NOMO-1 (cell line): ENCODE data around the gene USP17L21.
"Not testable (repeated sequence)": the region's sequence is repeated elsewhere in the genome, so short reads cannot be mapped to it uniquely, and the experiment has no call there.

Experiments
- DNase-seq, 2 experiments: peaks; one replicate each; lab custom pipeline; 2025; ENCODE audit not compliant: unreplicated experiment in 2 of 2; lab: John Stamatoyannopoulos, UW

Gene USP17L21, protein sequence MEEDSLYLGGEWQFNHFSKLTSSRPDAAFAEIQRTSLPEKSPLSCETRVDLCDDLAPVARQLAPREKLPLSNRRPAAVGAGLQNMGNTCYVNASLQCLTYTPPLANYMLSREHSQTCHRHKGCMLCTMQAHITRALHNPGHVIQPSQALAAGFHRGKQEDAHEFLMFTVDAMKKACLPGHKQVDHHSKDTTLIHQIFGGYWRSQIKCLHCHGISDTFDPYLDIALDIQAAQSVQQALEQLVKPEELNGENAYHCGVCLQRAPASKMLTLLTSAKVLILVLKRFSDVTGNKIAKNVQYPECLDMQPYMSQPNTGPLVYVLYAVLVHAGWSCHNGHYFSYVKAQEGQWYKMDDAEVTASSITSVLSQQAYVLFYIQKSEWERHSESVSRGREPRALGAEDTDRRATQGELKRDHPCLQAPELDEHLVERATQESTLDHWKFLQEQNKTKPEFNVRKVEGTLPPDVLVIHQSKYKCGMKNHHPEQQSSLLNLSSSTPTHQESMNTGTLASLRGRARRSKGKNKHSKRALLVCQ

DNA sequence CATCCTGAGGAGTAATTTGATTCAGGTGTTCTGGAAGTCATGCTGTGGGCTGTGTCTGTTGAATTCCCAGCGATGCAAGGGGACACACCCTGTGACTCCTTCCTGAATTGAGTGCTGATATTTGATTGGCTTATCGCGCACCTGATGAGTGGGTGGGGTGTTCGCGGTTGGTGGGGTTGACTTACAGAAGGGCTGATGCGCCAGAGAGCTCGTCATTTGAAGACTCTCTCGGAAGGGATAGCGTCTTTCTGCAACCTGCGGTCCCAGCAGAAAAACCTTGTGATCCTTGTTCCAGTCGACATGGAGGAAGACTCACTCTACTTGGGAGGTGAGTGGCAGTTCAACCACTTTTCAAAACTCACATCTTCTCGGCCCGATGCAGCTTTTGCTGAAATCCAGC lies at the start of gene USP17L21:
Gene USP17L21, plus strand, starts transcription at position 301 of the 400 bp plus-strand sequence. Its CDS starts 0 bp downstream, at position 301.
- not testable (repeated sequence) for DNase-seq

DNA sequence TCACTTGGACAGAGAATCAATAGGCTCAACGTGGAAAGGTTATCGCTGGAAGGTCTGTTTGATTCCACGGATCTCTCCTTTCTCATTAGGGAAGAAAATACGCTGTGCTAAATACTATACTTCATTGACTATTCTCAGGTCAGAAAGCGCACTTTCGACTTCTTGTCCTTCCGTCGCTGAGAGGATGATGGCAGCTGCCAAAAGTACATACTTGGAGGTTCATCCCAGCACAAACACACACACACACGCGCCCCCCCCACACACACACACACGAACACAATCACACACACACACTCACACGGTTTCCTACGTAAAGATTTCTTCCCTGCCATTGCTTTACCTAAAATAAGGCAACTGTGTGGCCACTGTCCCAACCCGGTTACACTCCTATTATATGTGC lies 48.0 kb upstream of the USP17L21 start:
- DNase-seq: not testable (repeated sequence)

DNA sequence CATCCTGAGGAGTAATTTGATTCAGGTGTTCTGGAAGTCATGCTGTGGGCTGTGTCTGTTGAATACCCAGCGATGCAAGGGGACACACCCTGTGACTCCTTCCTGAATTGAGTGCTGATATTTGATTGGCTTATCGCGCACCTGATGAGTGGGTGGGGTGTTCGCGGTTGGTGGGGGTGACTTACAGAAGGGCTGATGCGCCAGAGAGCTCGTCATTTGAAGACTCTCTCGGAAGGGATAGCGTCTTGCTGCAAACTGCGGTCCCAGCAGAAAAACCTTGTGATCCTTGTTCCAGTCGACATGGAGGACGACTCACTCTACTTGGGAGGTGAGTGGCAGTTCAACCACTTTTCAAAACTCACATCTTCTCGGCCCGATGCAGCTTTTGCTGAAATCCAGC lies 47.6 kb upstream of the USP17L21 start, which contains the start of gene USP17L11:
Gene USP17L11, plus strand, starts transcription at position 301 of the 400 bp plus-strand sequence. Its CDS starts 0 bp downstream, at position 301.
- DNase-seq: not testable (repeated sequence)

DNA sequence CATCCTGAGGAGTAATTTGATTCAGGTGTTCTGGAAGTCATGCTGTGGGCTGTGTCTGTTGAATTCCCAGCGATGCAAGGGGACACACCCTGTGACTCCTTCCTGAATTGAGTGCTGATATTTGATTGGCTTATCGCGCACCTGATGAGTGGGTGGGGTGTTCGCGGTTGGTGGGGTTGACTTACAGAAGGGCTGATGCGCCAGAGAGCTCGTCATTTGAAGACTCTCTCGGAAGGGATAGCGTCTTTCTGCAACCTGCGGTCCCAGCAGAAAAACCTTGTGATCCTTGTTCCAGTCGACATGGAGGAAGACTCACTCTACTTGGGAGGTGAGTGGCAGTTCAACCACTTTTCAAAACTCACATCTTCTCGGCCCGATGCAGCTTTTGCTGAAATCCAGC lies 42.8 kb upstream of the USP17L21 start, which contains the start of gene USP17L12:
Gene USP17L12, plus strand, starts transcription at position 301 of the 400 bp plus-strand sequence. Its CDS starts 0 bp downstream, at position 301.
- DNase-seq: not testable (repeated sequence)

DNA sequence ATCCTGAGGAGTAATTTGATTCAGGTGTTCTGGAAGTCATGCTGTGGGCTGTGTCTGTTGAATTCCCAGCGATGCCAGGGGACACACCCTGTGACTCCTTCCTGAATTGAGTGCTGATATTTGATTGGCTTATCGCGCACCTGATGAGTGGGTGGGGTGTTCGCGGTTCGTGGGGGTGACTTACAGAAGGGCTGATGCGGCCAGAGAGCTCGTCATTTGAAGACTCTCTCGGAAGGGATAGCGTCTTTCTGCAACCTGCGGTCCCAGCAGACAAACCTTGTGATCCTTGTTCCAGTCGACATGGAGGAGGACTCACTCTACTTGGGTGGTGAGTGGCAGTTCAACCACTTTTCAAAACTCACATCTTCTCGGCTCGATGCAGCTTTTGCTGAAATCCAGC lies 38.1 kb upstream of the USP17L21 start, which contains the start of gene USP17L13:
Gene USP17L13, plus strand, starts transcription at position 301 of the 400 bp plus-strand sequence. Its CDS starts 0 bp downstream, at position 301.
- not testable (repeated sequence) for DNase-seq

DNA sequence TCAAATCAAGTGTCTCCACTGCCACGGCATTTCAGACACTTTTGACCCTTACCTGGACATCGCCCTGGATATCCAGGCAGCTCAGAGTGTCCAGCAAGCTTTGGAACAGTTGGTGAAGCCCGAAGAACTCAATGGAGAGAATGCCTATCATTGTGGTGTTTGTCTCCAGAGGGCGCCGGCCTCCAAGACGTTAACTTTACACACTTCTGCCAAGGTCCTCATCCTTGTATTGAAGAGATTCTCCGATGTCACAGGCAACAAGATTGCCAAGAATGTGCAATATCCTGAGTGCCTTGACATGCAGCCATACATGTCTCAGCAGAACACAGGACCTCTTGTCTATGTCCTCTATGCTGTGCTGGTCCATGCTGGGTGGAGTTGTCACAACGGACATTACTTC lies 32.4 kb upstream of the USP17L21 start:
- DNase-seq: not testable (repeated sequence)

DNA sequence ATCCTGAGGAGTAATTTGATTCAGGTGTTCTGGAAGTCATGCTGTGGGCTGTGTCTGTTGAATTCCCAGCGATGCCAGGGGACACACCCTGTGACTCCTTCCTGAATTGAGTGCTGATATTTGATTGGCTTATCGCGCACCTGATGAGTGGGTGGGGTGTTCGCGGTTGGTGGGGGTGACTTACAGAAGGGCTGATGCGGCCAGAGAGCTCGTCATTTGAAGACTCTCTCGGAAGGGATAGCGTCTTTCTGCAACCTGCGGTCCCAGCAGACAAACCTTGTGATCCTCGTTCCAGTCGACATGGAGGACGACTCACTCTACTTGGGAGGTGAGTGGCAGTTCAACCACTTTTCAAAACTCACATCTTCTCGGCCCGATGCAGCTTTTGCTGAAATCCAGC lies 28.6 kb upstream of the USP17L21 start, which contains the start of gene USP17L15:
Gene USP17L15, plus strand, starts transcription at position 301 of the 400 bp plus-strand sequence. Its CDS starts 0 bp downstream, at position 301.
- not testable (repeated sequence) for DNase-seq

DNA sequence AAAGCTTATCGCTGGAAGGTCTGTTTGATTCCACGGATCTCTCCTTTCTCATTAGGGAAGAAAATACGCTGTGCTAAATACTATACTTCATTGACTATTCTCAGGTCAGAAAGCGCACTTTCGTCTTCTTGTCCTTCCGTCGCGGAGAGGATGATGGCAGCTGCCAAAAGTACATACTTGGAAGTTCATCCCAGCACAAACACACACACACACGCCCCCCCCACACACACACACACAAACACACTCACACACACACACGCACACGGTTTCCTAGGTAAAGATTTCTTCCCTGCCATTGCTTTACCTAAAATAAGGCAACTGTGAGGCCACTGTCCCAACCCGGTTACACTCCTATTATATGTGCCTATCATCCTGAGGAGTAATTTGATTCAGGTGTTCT lies 24.2 kb upstream of the USP17L21 start:
- not testable (repeated sequence) for DNase-seq

DNA sequence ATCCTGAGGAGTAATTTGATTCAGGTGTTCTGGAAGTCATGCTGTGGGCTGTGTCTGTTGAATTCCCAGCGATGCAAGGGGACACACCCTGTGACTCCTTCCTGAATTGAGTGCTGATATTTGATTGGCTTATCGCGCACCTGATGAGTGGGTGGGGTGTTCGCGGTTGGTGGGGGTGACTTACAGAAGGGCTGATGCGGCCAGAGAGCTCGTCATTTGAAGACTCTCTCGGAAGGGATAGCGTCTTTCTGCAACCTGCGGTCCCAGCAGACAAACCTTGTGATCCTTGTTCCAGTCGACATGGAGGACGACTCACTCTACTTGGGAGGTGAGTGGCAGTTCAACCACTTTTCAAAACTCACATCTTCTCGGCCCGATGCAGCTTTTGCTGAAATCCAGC lies 19.1 kb upstream of the USP17L21 start, which contains the start of gene USP17L17:
Gene USP17L17, plus strand, starts transcription at position 301 of the 400 bp plus-strand sequence. Its CDS starts 0 bp downstream, at position 301.
- DNase-seq: not testable (repeated sequence)

DNA sequence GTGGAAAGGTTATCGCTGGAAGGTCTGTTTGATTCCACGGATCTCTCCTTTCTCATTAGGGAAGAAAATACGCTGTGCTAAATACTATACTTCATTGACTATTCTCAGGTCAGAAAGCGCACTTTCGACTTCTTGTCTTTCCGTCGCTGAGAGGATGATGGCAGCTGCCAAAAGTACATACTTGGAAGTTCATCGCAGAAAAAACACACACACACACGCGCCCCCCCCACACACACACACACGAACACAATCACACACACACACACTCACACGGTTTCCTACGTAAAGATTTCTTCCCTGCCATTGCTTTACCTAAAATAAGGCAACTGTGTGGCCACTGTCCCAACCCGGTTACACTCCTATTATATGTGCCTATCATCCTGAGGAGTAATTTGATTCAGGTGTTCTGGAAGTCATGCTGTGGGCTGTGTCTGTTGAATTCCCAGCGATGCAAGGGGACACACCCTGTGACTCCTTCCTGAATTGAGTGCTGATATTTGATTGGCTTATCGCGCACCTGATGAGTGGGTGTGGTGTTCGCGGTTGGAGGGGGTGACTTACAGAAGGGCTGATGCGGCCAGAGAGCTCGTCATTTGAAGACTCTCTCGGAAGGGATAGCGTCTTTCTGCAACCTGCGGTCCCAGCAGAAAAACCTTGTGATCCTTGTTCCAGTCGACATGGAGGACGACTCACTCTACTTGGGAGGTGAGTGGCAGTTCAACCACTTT lies 14.6 kb upstream of the USP17L21 start, which contains the start of gene USP17L18:
Gene USP17L18, plus strand, starts transcription at position 678 of the 728 bp plus-strand sequence. Its CDS starts 0 bp downstream, at position 678.
- not testable (repeated sequence) for DNase-seq

DNA sequence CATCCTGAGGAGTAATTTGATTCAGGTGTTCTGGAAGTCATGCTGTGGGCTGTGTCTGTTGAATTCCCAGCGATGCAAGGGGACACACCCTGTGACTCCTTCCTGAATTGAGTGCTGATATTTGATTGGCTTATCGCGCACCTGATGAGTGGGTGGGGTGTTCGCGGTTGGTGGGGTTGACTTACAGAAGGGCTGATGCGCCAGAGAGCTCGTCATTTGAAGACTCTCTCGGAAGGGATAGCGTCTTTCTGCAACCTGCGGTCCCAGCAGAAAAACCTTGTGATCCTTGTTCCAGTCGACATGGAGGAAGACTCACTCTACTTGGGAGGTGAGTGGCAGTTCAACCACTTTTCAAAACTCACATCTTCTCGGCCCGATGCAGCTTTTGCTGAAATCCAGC lies 9.6 kb upstream of the USP17L21 start, which contains the start of gene USP17L19:
Gene USP17L19, plus strand, starts transcription at position 301 of the 400 bp plus-strand sequence. Its CDS starts 0 bp downstream, at position 301.
- not testable (repeated sequence) for DNase-seq

DNA sequence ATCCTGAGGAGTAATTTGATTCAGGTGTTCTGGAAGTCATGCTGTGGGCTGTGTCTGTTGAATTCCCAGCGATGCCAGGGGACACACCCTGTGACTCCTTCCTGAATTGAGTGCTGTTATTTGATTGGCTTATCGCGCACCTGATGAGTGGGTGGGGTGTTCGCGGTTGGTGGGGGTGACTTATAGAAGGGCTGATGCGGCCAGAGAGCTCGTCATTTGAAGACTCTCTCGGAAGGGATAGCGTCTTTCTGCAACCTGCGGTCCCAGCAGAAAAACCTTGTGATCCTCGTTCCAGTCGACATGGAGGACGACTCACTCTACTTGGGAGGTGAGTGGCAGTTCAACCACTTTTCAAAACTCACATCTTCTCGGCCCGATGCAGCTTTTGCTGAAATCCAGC lies 4.8 kb upstream of the USP17L21 start, which contains the start of gene USP17L20:
Gene USP17L20, plus strand, starts transcription at position 301 of the 400 bp plus-strand sequence. Its CDS starts 0 bp downstream, at position 301.
- DNase-seq: not testable (repeated sequence)

DNA sequence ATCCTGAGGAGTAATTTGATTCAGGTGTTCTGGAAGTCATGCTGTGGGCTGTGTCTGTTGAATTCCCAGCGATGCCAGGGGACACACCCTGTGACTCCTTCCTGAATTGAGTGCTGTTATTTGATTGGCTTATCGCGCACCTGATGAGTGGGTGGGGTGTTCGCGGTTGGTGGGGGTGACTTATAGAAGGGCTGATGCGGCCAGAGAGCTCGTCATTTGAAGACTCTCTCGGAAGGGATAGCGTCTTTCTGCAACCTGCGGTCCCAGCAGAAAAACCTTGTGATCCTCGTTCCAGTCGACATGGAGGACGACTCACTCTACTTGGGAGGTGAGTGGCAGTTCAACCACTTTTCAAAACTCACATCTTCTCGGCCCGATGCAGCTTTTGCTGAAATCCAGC lies 4.6 kb downstream of the USP17L21 start, which contains the start of gene USP17L22:
Gene USP17L22, plus strand, starts transcription at position 301 of the 400 bp plus-strand sequence. Its CDS starts 0 bp downstream, at position 301.
- DNase-seq: not testable (repeated sequence)

DNA sequence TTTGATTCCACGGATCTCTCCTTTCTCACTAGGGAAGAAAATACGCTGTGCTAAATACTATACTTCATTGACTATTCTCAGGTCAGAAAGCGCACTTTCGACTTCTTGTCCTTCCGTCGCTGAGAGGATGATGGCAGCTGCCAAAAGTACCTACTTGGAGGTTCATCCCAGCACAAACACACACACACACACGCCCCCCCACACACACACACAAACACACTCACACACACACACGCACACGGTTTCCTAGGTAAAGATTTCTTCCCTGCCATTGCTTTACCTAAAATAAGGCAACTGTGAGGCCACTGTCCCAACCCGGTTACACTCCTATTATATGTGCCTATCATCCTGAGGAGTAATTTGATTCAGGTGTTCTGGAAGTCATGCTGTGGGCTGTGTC lies 9.0 kb downstream of the USP17L21 start:
- DNase-seq: not testable (repeated sequence)
